GM18498 (cell line): ENCODE results near the gene LCN2.
"Not testable (repeated sequence)": the region's sequence is repeated elsewhere in the genome, so short reads cannot be mapped to it uniquely, and the experiment has no call there.

ENCODE experiments used
- ATAC-seq: cut with Tn5 transposase; IDR thresholded peaks from one replicate; pipeline ENCODE4 v1.9.1; 2021; ENCODE audit warnings: mild to moderate bottlenecking, moderate library complexity; ENCODE audit not compliant: unreplicated experiment

Gene LCN2

GRCh38 chr9:128149001-128149701 lies at the start of gene LCN2:
LCN2 (plus strand) TSS chr9:128149453; CDS start chr9:128149526, 73 bp downstream.
- ATAC-seq = no peak

DNA sequence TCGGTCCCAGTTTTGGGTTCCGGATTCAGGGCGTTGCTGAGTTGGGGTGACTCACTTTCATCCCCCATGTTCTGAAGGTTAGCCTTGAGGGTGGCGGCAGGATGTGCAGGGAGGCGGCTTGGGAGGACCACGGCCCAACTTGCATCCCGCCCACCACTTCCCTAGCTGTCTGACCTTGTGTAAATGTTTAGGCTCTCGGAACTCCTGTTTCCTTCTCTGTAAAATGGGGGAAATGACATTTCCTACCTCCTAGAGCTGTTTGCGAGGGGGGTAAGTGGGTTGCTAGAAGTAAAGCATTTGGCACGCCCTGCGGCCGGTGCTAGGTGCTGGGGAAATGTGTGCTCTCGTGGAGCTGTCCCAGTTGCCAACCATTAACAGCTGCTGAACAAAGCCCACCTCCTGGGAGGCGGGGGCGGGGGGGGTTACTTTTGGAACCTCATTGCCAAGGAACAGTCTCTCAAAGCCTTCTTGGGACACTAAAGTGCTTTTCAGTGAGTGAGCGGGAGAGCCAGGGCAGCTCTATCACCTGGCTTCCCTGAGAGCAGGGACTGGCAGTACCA lies 49.2 kb upstream of the LCN2 start:
- no peak for ATAC-seq

DNA sequence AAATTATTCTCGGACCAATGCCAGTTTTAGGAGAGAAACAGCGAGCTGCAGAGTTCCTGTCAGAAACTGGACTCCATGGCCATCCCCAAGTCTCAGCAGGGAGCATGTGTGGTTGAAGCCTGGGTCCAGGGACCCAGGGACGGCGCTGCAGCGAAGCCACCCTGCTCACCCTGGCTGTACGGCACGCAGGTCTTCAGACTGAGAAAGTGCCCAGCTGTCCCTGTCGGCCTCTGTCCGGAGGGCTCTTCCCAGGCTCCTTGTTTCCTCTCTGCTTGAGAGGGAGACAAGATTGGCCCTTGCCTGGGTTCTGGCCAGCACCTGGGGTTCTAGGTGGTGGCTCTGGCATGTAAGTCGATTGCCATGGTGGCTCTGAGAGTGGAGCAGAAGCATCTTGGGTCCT lies 48.7 kb upstream of the LCN2 start:
- ATAC-seq = no peak

DNA sequence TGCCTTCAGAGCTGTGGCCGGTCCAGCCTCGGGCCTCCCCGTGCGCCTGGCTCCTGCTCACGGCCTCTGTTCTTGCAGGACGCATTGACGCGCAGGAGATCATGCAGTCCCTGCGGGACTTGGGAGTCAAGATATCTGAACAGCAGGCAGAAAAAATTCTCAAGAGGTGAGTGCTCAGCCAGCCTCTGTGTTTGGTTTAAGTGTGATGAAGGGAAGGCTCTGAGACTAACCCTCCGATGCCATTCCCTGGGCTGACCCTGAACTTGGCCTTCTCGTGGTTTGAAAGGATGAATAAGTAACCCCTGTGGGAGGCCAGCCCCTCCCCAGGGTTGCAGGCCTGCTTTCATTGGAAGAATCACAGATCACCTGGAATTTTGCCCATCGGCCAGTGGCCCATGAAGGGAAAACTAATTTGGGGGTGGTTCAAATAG lies 48.0 kb upstream of the LCN2 start:
- no peak for ATAC-seq

DNA sequence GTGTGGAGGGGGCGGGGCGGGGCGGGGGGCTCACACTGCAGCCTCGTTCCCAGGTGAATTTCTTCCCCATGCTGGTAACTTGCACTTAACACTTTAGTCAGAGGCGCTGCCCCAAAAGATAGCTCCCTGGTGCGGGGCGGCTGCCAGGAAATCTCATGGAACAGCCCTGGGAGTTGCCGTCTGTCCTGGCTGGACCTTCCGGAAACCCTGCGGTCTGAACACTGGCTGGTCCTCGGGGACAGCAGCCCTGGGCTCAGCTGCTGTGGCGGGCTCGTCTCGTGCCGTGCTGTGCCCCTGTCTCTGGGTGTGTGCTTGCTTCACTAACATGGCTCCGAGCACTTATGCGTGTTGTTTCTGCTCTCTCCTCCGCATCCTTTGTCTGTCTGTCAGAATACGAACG lies 47.6 kb upstream of the LCN2 start:
- no peak for ATAC-seq

- no peak for ATAC-seq
These were observed 47.1 kb upstream of the LCN2 start for GRCh38 chr9:128102196-128102595.

DNA sequence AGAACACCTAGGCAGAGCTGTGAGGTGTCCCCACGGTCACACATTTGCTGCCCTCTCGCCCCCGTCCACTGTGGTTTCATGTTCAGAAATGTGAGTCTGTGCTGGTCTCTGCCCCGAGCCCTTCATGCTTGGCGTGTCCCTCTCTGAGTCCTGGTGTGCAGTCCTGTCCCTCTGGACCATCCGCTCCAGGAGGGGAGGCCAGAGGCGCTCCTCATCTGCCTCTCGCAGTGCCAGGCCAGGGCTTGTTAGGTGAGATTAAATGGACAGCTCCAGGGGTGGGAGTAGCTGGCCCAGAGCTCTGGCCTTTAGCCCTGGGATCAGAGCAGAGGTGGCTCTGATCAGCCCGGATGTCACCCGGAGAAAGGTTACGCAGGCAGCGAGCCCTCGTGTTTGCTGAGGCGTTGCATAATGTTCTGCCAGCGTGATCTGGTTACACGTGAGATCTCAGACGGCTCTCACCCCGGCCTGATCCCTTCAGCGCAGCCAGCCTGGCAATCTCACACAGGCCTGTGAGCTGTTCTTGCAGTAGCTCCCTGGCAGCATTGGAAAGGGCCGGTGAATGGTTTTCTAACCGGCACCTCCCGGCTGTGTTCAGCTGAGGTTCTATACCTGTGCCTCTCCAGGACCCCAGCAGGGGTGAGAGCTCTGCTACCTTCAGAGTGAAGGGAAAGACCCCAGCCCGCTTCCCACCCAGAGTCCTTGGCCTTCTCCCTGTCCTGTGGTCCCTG lies 46.2 kb upstream of the LCN2 start:
- ATAC-seq = no peak

- ATAC-seq = no peak
These were observed 45.7 kb upstream of the LCN2 start for GRCh38 chr9:128103589-128103962.

- no peak for ATAC-seq
These were observed 45.1 kb upstream of the LCN2 start for GRCh38 chr9:128104171-128104618.

DNA sequence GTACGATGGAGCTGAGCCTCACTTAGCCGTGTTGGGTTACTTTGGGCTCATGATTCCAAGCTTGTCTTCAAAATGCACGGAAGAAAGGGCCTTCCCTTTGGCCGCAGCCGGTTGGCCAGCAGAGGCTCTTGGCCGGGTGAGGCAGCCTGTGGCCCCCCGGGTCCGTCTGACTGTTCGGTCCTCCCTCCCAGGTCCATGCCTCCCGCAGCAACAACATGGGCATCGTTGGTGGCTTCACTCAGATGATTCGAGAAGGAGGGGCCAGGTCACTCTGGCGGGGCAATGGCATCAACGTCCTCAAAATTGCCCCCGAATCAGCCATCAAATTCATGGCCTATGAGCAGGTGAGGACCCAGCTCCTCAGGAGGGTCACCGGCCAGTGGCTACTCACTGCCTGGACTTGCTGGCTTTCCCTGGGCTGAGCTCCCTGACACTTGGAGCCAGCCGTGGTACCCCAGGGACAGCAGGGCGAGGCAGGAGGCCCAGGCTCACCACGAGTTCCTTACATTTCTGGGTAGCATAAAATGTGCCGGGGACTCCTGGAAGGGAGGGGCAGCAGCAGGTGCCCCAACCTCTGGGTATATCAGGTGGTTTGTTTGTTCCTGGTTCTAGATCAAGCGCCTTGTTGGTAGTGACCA lies 43.6 kb upstream of the LCN2 start:
- ATAC-seq = no peak

- no peak for ATAC-seq
These were observed 42.9 kb upstream of the LCN2 start for GRCh38 chr9:128106181-128106939.

DNA sequence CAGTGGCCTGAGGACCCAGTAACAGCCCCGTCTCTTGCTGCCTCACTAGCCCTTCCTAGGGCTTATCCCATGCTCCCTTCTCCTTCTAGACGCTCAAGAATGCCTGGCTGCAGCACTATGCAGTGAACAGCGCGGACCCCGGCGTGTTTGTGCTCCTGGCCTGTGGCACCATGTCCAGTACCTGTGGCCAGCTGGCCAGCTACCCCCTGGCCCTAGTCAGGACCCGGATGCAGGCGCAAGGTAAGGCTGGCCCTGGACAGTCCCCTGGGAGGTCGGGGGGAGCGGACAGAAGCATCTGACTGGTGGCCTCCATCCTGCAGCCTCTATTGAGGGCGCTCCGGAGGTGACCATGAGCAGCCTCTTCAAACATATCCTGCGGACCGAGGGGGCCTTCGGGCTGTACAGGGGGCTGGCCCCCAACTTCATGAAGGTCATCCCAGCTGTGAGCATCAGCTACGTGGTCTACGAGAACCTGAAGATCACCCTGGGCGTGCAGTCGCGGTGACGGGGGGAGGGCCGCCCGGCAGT lies 42.2 kb upstream of the LCN2 start:
- no peak for ATAC-seq

GRCh38 chr9:128107468-128108268 lies 41.6 kb upstream of the LCN2 start:
- no peak for ATAC-seq

DNA sequence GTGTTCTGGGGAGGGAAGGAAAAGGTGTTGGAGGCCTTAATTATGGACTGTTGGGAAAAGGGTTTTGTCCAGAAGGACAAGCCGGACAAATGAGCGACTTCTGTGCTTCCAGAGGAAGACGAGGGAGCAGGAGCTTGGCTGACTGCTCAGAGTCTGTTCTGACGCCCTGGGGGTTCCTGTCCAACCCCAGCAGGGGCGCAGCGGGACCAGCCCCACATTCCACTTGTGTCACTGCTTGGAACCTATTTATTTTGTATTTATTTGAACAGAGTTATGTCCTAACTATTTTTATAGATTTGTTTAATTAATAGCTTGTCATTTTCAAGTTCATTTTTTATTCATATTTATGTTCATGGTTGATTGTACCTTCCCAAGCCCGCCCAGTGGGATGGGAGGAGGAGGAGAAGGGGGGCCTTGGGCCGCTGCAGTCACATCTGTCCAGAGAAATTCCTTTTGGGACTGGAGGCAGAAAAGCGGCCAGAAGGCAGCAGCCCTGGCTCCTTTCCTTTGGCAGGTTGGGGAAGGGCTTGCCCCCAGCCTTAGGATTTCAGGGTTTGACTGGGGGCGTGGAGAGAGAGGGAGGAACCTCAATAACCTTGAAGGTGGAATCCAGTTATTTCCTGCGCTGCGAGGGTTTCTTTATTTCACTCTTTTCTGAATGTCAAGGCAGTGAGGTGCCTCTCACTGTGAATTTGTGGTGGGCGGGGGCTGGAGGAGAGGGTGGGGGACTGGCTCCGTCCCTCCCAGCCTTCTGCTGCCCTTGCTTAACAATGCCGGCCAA lies 40.8 kb upstream of the LCN2 start:
- ATAC-seq = no peak

- no peak for ATAC-seq
These were observed 40.1 kb upstream of the LCN2 start for GRCh38 chr9:128109050-128109709.

DNA sequence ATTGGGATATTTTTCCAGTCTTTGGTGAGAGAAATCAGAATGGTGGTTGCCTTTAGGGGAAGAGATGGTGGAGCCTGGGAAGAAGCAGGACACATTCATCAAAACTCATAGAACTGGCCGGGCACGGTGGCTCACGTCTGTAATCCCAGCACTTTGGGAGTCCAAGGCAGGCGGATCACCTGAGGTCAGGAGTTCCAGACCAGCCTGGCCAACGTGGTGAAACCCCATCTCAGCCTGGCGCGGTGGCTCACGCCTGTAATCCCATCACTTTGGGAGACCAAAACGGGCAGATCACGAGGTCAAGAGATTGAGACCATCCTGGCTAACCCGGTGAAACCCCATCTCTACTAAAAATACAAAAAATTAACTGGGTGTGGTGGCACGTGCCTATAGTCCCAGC lies 37.5 kb upstream of the LCN2 start:
- ATAC-seq = not testable (repeated sequence)

DNA sequence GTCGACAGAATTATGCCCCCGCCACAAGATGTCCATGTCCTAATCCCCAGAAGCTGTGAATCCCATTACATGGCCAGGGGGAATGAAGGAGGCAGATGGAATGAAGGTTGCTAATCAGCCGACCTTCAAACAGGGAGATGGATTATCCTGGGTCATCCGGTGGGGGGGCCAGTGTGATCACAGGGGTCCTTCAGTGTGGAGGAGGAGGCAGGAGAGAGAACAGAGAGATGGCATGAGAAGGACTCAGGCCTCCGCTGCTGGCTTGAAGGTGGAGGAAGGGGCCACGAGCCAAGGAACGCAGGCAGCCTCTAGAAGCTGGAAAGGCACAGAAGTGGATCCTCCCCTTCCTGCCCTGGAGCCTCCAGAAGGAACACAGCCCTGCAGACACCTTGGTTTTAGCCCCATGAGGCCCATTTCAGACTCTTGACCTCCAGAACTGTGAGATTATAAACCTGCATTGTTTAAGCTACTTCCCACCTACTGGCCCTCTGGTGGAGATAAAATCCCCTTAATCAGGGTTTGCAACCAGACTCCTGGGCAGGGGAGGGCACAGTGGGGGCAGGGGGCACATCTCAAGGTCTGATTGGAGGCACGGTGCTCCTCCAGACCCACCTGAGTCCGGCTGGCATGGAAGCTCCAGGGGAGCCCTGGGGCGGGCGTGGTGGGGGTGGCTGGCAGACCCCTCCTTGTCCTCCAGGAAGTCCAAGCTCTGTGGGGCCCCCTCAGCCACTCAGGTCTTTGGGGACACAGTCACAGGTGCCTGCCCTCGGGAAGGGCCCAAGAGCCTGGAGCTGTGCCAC lies 35.5 kb upstream of the LCN2 start:
- ATAC-seq = no peak
